Right lobe of liver (tissue), 4 donors: ENCODE results near the gene FAXDC2.

Experiments
- POLR2A ChIP-seq: fragments of 450-650 bp; IDR thresholded peaks from one replicate; pipeline ENCODE4 v1.6.1; 2017; ENCODE audit warnings: antibody characterized with exemption, mild to moderate bottlenecking
- TF ChIP-seq, protein P1 (sequence below), 4 donors: fragments of 200-600 bp in 3 of 4; fragments of 450-650 bp in 1 of 4; IDR thresholded peaks; one replicate each; pipeline versions ENCODE4 v1.5.1 to v1.8.0; 2016 to 2022; ENCODE audit warnings: antibody characterized with exemption in 4 of 4, mild to moderate bottlenecking in 2 of 4
- donor health status: DM: no; HTN: no; CAD: no.
- donor health status: DM: no; HTN: no; CAD: no.
- donor health status: DM: no; HTN: yes; CAD: no.

DNA sequence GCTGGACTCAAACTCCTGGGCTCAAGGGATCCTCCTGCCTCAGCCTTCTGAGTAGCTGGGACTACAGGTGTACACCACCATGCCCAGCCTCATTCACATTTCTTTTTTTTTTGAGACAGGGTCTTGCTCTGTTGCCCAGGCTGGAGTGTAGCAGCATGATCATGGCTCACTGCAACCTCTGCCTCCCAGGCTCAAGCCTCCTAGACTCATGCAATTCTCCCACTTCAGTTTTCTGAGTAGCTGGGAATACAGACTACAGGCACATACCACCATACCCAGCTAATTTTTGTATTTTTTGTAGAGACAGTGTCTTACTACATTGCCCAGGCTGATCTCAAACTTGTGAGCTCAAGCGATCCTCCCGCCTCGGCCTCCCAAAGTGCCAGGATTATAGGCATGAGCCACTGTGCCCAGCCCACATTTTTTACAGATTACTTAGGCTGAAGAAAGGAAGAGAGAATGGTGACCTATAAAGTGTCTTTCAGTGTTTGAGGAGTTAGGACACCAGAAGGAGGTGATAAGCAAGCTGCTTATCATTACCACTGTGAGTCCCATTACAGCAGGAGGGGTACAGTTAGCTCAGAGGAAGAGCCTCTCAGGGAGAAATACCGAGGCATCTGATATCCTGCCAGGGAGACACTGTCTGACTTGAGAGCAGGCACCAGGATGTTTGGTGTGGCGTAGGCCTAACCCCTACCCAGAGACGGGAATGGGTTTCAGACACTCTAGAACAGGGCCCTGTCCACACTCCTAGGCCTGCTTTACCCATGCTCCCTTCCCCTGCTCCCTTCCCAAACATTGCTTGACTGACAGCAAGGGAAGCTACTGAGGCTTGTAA is 9.7 kb downstream of the FAXDC2 start:
- TF ChIP-seq, protein P1, sequence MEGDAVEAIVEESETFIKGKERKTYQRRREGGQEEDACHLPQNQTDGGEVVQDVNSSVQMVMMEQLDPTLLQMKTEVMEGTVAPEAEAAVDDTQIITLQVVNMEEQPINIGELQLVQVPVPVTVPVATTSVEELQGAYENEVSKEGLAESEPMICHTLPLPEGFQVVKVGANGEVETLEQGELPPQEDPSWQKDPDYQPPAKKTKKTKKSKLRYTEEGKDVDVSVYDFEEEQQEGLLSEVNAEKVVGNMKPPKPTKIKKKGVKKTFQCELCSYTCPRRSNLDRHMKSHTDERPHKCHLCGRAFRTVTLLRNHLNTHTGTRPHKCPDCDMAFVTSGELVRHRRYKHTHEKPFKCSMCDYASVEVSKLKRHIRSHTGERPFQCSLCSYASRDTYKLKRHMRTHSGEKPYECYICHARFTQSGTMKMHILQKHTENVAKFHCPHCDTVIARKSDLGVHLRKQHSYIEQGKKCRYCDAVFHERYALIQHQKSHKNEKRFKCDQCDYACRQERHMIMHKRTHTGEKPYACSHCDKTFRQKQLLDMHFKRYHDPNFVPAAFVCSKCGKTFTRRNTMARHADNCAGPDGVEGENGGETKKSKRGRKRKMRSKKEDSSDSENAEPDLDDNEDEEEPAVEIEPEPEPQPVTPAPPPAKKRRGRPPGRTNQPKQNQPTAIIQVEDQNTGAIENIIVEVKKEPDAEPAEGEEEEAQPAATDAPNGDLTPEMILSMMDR (IDR thresholded peaks at IDR 0.05): no peak
- no peak for TF ChIP-seq POLR2A
